Fibroblast of pulmonary artery (primary cell): ENCODE data around the gene GTSE1.

ENCODE experiments used
- DNase-seq: peaks from one replicate; pipeline ENCODE4 v3.0.0-alpha.2; 2010; ENCODE audit warnings: low read depth
- H3K4me3 ChIP-seq: replicated peaks from 2 replicates; pipeline ENCODE4 v1.5.1; 2011; ENCODE audit warnings: low read depth, mild to moderate bottlenecking, control low read depth, low read length, moderate library complexity
- TF ChIP-seq, protein P1 (sequence below): IDR thresholded peaks from 2 replicates; pipeline ENCODE4 v1.5.1; 2011; ENCODE audit warnings: mild to moderate bottlenecking, control low read depth, low read length, inconsistent platforms; ENCODE audit errors: missing control alignments

GTSE1 gene

DNA sequence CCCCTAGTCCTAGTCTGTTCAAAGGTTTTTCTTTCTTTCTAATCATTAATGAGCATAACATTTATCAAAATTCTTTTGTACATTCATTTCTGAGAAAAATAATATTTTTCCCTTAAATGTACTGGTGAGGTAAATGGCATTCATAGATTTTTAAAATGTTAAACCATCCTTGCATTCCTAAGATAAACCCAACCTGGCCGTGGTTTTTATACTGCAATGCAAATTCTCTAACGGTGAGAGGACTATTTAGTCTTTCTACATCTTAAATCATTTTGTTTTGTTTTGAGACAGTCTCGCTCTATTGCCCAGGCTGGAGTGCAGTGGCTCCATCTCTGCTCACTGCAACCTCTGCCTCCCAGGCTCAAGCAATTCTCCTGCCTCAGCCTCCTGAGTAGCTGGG is 79.4 kb downstream of the GTSE1 start:
- DNase-seq, result no peak
- no peak overlapping the region for H3K4me3 ChIP-seq
- TF ChIP-seq, protein P1, sequence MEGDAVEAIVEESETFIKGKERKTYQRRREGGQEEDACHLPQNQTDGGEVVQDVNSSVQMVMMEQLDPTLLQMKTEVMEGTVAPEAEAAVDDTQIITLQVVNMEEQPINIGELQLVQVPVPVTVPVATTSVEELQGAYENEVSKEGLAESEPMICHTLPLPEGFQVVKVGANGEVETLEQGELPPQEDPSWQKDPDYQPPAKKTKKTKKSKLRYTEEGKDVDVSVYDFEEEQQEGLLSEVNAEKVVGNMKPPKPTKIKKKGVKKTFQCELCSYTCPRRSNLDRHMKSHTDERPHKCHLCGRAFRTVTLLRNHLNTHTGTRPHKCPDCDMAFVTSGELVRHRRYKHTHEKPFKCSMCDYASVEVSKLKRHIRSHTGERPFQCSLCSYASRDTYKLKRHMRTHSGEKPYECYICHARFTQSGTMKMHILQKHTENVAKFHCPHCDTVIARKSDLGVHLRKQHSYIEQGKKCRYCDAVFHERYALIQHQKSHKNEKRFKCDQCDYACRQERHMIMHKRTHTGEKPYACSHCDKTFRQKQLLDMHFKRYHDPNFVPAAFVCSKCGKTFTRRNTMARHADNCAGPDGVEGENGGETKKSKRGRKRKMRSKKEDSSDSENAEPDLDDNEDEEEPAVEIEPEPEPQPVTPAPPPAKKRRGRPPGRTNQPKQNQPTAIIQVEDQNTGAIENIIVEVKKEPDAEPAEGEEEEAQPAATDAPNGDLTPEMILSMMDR, result no peak

DNA sequence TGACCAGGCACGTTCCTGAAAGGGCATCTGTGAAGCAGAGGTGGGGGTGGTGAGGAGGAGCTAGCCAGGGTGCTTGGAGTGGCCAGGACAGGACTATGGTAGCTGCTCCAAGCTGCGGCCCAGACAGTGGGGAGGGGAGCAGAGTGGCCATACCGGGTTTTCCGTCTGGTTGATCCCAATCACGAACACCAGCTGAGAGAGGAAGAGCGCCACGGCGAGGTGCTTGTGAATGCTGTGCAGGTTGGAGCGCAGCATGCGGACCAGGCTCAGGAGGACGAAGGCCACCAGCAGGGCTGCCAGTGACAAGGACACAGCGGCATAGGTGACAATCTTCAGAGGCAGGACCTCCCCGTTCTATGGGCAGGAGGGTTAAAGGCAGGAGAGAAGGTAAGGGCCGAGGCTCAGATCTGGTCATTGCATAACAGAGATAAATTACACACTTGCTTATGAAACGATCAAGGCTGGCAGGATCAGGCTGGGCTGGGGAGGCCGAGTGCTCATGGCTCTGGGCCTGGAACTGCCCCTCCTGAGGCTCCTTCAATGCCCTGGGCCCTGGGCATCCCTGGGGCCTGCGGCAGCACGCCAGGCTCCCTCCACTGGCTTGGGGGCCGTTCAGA is 80.3 kb downstream of the GTSE1 start:
- DNase-seq, result no peak
- TF ChIP-seq, protein P1, result no peak
- no peak overlapping the region for H3K4me3 ChIP-seq

DNA sequence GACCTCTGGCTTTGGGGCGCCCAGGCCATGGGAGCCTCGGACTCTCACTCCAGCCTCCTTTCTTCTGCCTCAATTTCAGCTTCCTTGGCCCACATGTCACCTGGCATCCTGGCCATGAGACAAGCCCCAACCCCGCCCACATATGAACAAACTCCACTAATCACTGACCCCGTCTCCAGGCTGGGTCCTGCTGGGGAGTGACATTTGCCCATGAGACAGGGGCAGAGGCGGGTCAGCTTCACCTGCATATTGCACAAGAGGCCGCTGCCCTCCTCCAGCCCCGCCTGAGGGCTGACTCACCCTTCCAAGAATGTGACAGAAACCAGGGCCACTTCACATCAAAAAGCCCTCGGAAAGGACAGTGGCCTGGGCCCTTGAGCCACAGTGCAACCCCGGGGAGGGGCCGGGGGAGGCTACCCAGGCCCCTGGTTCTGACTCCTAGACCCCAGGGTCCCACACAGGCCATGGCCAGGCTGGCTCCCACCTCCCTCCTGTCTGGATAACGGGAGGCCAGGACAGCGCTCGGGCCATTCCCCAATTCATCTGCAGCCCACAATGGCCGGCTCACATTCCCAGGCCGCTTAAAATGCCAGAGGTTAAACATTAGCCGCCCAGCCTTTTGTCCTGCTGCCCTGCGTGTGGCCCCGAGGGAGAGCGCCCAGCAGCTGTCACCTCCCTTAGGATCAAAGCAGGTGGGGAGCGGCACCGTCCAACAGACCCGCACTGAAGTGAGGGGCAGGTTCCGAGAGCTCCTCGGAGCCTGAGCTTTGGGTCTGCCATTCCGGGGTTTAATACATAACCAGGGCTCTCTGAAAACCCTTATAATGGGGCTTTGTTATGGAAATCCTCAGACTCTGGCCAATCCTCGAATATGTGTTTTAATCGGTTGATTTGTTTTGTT is 81.1 kb downstream of the GTSE1 start:
- H3K4me3 ChIP-seq, result no peak overlapping the region
- no peak for DNase-seq
- TF ChIP-seq, protein P1, result no peak

DNA sequence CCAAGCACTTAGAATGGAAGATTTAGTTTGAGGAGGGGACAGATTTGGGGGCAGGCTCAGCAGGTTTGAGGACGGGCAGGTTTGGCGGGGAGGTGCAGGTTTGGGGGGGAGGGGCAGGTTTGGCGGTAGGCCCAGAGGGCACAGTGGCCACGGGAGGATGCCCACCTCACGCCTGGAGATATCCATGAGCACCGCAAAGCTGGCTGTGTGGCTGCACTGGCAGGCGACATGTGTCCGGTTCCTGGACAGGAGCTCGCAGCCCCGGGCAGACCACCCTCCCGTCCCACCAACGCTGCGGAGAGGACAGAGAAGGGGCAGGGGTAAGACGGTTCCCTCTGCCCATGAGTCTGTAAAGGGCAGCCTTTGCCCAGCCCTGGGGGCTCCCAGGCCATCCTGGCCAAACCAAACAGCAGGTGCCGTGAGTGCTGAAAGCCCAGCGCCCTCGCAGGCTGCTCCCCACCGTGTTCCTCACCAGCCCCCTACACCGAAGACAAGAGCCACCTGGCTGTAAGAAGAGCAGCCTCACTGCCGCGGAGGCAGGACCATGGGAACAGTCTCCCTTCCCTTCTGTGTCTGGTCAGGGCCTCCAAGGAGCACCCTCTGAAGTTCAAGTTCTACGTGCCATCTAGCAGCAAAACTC is 81.9 kb downstream of the GTSE1 start:
- TF ChIP-seq, protein P1, result no peak
- no peak overlapping the region for H3K4me3 ChIP-seq
- no peak for DNase-seq

DNA sequence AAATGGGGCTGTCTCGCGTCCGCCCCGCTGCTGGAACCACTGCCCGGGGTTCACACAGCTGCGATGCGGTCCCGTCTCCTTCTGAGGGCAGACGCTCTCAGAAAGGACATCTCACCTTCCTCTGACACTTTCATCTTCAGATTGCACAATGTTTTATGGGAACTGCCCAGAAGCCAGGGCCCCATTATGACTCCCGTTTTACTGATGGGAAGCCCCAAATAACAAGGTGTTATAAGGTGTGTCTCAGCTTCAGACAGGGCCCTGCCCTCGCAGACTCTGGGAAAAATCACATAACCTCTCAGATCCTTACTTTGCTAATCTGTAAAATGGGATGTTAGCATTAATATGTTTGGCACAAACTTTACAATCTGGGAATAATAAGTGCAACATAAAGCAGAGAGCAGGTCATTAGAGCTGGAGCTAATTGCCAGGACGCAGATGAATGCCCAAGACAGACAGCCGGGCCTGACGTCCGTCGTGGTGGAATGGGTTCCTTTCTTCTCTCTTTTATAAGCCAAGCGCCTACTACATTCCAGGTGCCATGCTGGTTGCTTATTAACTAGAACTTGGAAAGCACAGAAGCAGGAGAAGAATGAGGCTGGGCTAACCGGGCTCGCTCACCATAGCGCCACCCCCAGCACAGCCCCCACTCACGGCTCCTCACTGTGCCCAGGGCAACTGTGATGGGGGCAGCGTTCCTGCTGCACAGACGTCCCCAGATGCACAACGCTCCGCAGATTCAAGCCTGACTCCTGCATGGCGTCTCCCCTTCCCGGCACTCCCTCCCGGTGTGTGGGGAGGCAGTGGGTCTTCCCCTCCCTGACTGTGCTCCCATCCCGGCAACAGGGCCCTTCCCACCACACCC is 82.6 kb downstream of the GTSE1 start:
- DNase-seq, result no peak
- TF ChIP-seq, protein P1, result no peak
- H3K4me3 ChIP-seq, result no peak overlapping the region

DNA sequence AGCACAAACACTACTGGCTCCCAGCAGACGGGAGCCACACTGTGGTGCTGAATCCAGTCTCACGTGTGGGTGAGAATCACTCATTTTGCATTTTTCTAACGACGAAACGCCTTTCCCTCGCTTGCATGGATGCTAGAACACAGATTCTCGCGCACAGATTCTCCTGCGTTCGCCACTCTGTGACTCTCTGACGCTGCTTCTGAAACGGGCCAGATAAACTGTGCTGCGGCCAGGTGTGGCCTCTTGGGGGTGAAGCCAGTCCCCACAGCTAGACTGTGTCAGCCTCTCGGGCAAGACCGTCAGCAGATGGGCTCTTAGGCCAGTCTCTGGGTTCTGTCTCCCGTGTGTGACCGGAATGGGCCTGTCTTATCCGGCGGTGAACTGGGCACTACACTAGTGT is 83.4 kb downstream of the GTSE1 start:
- DNase-seq, result no peak
- no peak overlapping the region for H3K4me3 ChIP-seq
- TF ChIP-seq, protein P1, result no peak
